ENCODE data around the gene PFKFB1.
"Not testable (repeated sequence)": the region's sequence is repeated elsewhere in the genome, so short reads cannot be mapped to it uniquely, and the experiment has no call there.

PFKFB1 gene

DNA sequence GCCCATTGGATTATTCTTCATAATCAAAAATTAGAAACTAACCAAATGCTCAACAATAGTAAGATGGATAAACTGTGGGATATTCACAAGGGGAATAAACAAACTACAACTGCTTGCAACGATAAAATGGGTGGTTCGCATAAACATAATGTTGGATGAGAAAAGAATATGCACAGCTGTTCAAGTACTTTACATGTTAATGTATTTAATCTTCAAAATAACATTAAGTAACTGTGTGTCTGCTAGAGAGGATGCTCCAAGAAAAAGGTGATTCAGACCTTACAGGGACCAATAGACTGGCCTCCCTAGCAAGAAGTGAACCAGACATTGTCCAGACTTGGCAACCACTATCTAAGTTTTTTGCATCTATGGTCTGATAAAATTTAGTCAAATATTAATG is 2.3 kb downstream of the PFKFB1 start:
- no peak for DNase-seq

DNA sequence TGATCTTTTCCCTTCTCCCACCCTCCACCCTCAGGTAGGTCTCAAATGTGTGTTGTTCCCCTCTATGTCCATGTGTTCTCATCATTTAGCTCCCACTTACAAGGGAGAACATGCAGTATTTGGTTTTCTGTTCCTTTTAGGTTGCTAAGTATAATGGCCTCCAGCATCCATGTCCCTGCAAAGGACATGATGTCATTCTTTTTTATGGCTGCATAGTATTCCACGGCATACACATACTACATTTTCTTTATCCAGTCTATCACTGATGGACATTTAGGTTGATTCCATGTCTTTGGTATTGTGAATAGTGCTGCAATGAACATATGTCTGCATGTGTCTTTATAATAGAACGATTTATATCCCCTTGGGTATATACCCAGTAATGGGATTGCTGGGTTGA is 10.7 kb downstream of the PFKFB1 start:
- DNase-seq, result not testable (repeated sequence)

DNA sequence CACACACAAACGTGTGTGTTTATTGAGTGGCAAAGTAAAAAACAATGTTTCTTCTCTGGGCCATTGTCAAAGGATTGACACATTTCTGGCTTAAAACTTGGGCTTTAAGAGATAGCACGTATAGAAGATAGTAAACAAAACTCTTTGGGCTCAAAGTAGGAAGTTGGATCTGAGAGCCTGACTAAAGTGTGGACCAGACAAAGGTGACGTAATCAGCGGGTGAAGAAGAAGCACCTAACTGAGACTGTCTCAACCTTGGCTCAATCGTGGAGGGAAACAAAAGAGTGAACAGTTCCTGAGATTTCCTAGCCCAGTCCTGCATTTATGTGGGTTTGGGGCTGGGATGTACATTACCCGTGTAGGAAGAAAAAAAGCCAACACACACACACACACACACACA is 13.7 kb downstream of the PFKFB1 start:
- no peak for DNase-seq

DNA sequence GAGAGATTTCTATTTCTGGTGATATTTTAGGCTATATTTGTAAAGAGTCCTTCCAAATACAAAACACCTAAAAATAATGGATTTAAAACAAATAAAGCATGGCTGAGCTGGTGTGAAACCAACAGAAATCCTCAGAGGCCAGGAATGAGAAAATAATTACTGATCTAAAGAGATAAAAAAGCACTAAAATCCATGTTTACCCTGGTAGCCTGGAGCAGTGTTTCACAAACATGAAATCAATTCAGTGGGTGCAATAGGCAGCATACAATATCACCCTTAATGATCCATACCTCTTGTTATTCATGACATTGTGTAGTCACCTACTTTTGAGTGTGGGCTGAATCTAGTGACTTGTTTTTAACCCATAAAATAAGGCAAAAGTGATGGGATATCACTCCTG is 14.6 kb downstream of the PFKFB1 start:
- DNase-seq, result no peak

DNA sequence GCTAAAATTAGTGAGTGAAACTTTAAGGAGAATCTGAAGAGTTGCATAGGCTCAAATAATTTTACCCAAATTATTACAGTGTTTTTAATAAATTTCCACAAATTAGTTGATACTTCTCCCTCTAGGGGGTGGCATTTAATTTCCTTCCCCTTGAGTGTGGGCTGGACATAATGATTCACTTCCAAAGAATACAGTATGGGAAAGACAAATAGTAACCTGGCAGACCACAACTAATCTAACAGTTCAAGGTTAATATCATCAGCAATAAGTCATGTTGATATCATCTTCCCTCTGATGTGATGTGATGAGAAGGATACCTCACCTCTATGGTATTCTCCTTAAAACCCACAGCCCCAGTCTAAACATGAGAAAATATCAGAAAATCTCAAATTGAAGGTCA is 15.5 kb downstream of the PFKFB1 start:
- DNase-seq, result no peak

DNA sequence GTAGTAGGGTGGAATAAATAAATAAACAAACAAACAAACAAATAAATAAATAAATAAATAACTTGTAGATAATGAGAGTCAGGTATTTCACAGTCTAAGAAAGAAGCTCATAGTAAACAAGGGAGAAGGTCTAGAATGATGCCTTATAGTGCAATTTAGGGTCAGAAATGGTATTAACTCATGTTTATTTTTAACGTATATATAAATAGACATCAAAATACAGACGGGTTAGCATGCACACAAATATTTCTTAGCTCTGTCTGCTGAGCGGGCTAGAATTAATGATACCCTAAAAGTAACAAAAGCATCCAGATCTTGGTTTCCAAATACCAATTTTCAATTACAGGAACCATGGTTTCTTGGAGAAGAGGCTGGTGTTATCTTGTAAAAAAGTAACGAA is 16.6 kb downstream of the PFKFB1 start:
- no peak for DNase-seq

DNA sequence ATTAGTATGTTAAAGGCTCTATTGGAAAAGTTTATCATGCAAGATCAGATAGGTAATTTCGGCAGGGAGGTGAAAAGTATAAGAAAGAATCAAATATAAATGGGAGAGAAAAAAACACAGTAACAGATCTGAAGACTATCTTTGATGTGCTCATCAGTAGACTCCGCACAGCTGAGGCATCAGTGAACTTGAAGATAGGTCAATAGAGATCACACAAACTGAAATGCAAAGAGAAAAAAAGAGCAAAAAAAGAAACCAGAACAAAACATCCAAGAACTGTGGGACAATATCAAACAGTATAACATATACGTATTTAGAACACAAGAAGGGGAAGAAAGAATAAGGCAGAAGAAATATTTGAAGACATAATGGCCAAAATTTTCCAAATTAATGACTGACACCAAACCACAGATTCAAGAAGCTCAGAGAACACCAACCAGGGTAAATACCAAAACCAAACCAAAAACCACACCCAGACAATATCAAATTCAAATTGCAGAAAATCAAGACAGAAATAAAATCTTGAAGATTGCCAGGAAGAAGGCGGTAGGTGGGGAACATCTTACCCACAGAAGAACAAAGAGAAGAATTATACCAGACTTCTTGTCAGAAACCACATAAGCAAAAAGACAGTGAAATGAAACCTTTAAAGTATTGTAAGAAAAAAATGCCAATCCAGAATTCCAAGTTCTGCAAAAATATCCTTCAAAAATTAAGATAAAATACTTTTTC is 29.1 kb downstream of the PFKFB1 start:
- no peak for DNase-seq

DNA sequence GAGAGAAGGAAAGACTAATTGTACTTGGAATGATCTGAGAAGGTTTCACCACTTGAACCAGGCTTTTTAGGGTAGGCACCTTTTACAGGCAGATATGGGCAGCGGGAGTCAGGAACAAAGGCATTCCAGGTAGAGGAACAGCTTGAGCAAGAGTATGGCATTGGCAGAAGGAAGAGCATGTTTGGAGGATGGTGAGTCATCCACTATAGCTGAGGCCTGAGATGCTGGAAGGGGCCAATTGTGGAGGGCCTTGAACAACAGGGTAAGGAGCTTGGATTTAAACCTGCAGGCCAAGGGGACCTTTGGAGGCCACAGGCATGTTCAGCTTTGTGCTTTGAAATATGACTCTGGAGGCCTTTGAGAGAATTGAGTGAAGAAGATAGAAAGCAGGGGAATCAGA is 32.2 kb downstream of the PFKFB1 start:
- no peak for DNase-seq

DNA sequence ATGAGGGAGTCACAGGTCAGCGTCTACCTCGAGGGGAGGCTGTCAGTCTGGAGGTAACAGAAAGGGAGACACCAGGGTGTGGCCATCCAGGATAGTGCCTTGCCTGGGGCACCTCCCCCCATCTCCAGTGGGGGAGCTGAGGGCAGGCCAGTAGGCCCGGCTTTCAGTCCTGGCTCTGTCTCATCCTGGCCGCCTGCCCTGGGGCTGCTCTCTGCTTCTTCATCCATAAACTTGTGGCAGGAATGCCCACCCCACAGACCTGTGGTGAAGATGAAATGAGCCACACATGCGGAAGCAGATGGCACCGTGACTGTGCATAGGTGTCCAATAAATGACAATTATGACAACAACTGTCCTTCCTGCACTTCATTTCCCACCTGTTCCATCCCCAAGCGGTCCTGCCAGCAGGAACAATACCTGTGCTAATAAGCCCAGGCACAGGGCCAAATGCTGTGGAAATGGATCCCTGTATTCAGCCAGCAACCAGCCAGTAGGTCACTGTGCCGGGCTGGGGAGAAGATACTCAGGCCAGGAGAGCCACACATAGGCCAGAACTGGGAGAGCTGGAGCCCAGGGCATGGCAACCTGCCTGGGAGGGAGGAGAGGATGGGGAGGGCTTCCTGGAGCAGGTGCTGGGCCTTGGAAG is 43.1 kb downstream of the PFKFB1 start:
- DNase-seq, result no peak

DNA sequence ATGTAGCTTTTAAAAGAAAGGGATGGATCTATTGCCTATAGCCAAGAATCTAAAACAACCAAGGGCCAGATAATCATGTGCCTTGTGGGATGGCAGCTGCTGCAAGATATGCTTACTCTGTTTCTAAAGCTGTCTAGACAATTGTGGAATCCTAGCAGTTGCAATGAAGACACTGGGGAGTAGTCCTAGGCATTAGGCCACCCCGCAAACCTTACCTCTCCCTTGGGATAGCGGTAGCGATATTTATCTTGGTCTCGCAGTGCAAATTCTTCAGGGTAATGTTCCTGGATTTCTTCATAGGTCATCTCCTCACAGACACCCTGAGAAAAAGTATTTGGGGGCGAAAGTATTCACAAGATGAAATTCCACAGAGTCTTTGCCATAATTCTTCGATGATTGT is 48.8 kb downstream of the PFKFB1 start:
- no peak for DNase-seq

DNA sequence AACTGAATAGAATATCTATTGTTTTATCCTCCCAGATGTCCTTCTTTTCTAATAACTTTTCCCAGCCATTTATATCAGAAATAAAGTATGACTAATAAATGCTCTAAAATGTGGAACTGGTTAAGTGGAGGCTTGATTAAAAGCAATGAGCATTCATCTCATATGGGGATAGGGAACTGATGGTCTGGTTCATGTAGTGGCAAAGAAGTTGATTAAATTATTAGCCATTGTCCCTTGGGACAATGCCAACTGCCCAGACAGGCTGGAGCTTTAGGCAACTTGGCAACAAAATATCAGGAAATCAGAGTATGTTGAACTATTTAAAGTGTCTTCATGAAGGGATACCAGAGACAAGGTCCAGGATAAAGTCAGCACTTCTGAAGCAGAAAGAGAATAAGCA is 49.2 kb downstream of the PFKFB1 start:
- no peak for DNase-seq

DNA sequence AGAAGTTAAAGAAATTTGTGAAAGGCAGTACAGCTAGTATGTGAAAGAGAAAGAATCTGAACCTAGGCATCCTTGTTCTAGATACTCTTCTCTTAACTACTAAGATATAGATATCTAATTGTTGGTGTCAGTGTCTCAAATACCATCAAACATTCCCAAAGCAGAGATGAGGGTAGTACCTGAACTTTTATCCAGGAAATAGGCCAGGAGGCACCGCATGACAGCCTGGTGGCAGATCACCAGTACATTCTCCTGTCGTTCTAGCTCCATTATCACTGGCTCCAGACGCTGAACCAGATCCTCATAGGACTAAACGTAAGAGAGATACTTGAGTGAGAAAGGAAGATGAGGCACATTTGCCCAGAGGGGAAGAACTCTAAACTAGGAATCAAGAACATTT is 56.6 kb downstream of the PFKFB1 start:
- DNase-seq, result no peak

DNA sequence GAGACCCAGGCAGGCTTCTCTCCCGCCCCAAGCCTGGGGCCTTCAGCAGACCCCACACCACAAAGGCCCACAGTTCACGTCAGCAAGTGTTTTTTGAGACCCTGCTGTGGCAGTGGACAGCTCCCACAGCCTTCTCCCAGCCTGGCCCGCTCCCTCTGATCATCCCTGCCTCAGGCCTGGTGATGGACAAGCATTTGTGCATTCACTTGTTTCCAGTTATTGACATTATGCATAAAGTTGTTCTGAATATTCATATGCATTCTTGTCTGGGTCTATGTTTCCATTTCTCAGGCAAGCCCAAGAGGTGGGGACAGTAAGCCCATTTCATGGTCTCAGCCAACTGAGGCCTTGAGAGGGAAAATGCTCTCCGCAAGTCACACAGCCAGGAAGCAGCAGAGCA is 58.7 kb downstream of the PFKFB1 start:
- no peak for DNase-seq

DNA sequence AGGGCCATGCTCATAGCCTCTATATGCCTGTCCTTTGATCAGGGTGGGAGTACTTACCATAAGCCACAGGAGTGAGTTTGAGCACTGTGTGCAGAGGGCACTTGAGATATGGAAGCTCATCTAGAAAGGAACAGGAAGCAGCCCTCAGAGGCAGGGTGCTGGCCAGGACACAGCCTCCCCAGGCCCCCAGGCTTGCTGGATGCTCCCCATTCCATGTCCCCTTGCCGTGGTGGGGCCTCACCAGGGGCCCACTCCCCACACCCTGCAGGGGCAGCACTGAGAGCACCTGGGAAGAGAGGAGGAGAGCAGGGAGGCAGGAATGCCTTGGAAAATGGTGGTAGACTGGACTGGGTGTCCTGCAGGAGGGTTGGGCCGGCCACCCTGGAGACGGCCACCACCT is 59.1 kb downstream of the PFKFB1 start:
- DNase-seq, result no peak

DNA sequence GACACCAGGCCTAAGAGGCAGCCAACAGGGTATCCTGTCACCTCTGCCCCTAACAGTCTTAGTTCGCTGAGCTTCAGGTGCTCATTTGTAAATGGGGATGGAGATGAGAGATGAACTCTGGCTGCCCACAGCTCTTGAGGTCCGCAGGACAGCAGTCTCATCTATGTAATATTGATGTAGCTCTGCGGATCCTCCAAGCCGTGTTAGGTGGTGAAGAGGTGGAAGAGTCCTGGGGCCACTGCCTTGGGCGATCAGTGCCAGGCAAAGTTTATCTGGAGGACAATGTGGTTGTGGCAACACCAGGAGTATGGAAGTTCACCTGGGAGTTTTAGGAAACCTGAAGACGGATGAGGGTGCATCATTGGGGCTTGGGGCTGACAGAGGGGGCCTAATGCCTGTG is 59.9 kb downstream of the PFKFB1 start:
- DNase-seq, result no peak

DNA sequence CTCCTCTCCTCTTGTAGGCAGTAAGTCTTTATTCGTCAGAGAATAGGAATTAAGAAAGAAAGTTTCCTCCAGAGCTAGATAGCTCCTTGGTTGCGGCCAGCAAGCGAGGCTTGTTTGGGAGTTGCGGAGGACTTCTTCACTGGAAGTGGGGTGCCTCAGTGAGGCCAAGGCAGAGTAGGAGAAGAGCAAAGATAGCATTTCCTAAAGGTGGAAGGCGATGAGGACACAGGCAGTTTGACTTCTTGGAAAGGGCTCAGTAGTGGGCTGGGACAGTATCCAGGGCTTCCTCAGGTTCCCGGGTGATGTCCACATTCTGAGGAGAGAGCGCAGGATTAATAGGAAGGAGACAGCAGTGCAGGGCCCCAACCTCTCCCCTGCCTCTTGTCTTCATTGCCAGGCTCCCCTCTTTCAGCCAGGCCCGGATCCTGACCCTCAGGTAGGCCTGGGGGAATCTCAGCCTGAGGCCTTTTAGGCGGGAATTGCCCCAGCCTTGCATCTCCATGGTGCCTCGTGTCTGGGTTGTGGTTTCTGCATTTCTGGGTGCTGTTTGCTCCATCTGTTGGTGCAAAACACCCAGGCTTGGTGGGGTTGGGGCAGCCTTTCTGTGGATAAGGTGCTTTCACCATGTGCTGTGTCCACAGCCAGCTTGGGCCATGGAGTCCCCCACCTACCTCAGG is 60.7 kb downstream of the PFKFB1 start:
- no peak for DNase-seq

DNA sequence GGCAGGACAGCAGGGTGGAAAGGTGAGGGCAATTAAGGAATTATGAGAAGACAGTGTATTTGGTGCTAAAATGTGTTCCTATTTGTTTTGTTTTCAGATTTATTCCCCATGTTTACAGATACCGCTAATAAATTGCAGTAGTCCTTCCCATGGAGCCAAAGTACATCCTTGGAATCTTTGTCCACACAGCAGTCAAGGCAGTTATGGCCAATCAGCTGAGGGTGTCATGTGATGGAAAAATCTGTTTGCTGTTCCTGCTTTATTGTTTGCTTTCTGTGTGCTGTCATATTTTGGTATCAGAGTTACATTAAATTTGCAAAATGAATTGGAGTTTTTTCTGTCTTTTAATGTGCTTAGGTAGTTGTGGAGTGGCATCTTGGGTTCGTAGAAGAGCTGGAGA is 62.9 kb downstream of the PFKFB1 start:
- DNase-seq, result no peak

DNA sequence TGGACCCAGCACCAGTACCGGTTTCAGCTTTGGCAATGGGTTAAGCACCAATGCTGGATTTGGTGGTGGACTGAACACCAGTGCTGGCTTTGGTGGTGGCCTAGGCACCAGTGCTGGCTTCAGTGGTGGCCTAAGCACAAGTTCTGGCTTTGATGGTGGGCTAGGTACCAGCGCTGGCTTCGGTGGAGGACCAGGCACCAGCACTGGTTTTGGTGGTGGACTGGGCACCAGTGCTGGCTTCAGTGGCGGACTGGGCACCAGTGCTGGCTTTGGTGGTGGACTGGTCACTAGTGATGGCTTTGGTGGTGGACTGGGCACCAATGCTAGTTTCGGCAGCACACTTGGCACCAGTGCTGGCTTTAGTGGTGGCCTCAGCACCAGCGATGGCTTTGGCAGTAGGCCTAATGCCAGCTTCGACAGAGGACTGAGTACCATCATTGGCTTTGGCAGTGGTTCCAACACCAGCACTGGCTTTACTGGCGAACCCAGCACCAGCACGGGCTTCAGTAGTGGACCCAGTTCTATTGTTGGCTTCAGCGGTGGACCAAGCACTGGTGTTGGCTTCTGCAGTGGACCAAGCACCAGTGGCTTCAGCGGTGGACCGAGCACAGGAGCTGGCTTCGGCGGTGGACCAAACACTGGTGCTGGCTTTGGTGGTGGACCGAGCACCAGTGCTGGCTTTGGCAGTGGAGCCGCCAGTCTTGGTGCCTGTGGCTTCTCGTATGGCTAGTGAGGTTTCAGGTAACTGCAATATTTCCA is 63.5 kb downstream of the PFKFB1 start:
- DNase-seq, result no peak

DNA sequence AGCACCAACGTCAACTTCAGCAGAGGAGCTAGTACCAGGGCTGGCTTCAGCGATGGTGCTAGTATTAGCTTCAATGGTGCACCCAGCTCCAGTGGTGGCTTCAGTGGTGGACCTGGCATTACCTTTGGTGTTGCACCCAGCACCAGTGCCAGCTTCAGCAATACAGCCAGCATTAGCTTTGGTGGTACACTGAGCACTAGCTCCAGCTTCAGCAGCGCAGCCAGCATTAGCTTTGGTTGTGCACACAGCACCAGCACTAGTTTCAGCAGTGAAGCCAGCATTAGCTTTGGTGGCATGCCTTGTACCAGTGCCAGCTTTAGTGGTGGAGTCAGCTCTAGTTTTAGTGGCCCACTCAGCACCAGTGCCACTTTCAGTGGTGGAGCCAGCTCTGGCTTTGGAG is 65.1 kb downstream of the PFKFB1 start:
- DNase-seq, result no peak

DNA sequence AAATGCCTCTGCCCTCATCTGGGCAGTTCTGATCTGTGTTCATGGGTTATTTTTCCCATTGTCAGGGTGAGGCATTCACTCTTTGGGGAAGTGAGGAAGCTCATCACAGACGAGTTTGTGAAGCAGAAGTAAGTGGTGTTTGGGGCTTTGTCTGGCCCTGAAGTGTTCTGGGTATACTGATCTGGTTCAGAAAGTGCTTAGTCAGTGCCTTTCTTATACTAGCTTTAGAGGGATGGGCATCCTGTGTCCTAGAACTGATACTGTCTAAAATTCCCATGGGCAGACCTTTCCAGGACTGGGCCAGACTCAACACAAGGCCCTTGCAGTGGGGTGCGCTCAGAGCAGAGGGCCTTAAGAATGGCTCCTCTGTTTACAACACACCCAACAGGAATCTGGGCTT is 67.0 kb downstream of the PFKFB1 start:
- no peak for DNase-seq

DNA sequence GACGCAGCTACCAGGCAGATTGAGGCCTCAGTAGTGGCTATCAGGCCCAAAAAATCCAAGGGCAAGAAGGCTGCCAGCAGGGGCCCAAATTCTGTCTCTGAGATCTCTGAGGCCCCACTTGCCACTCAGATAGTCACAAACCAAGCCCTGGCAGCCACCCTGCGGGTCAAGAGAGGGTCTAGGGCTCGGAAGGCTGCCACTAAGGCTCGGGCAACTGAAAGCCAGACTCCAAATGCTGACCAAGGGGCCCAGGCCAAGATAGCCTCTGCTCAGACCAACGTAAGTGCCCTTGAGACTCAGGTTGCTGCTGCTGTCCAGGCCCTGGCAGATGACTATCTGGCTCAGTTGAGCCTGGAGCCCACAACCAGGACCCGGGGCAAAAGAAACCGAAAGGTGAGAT is 70.6 kb downstream of the PFKFB1 start:
- DNase-seq, result no peak

DNA sequence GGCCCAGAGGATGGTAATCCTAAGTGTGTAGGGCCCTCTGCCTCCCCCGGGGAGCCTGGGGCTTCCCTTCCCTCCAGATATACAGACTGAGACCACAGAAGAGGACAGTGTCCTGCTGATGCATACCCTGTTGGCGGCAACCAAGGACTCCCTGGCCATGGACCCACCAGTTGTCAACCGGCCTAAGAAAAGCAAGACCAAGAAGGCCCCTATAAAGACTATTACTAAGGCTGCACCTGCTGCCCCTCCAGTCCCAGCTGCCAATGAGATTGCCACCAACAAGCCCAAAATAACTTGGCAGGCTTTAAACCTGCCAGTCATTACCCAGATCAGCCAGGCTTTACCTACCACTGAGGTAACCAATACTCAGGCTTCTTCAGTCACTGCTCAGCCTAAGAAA is 71.4 kb downstream of the PFKFB1 start:
- no peak for DNase-seq

DNA sequence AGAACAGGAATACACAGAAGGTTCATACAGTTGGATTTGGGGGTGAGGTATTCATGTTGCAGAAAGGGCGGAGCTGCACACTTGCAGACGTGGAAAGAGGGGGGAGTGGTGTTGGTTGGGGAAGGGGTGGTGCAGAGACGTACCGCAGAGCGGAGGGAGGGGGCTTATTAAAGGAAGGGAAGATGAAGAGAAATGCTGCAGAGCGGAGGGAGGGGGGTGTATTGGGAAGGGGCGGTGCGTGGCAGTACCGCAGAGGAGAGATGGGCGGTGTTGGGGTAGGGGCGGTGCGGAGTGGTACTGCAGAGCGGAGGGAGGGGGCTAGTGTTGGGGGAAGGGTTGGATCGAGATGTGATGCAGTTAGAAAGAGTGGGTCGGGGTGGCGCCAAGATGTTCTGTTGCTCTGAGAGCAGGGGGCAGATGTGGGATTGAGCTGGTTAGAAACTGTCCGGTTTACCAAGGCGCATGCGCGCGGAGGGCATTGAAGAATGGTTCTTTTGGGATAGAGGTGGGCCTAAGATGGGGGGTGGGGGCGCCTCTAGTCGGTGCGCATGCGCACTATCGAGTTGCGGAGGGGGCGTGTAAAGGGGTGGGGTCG is 72.5 kb downstream of the PFKFB1 start:
- DNase-seq, result no peak

Measured in GF-D8 (cell line).